ENCODE results near the gene PARP6.

PARP6 gene

DNA sequence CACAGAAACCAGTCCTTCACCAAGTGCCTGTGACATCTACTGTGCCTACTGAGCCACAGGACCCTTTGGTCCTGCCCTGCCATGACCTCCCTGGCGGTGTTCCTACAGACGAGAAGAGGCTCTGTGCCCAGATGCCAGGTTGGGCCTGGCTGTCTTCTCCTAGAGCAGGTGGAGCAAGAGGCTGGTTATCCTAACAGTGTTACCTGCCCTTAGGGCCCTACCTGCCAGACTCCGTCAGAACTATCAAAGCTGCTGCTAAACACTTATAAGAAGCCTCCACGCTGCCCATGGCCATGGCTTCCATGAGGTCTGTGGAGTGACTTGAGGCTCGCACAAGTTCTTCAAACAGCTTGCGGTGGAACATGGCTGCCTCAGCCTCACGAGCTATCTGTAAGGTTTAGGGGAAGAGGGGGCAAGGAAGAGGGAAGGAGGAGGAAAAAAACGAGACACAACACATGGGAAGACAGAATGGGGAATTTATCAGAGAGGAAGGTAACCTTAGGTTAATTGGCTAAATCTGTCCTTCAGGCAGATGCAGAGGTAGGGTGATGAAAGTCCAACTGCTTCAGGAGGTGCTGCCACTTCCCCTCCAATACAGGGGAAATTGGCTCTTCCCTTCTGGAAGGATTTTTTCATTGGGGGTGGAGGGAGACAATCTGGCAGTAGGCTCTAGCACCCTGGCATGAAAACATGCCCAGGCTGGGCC lies 69.4 kb downstream of the PARP6 start:
- TF ChIP-seq CTCF (IDR thresholded peaks at IDR 0.05; ENCODE audit: unreplicated experiment in 3 of 3) = no peak
- Mint-ChIP-seq H3K27me3 (ENCODE audit: low read depth) (peaks cover 3% of the 10 kb centered on the region), H3K36me3 (ENCODE audit: low read depth) (peaks cover 82% of the 10 kb centered on the region), H3K4me3 (no peak overlapping the region), H3K4me1 (peaks cover 53% of the 10 kb centered on the region), H3K27ac (peak overlapping the region in 2 of 3 experiments; percentile 13 to 21), H3K9me3 (no peaks in the 10 kb centered on the region)

DNA sequence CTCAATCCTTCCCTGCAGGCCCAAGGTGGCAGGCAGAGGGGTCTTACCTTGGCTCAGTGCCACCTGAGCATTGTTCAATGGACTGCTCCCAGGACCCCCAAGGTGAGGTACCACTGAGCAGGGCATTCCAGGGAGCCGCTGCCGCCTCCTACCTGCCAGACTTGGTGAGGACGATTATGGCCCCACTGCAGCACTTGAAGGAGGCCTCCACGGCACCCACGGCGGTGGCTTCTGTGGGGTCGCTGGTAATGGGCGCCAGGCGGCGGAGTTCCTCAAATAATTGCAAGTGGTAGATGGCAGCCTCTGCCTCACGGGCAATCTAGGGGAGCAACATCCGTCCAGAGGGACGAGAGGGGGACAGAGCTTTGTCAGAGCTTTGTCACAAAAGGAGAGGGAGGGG lies 70.1 kb downstream of the PARP6 start:
- Mint-ChIP-seq H3K27ac (no peak overlapping the region), H3K4me3 (no peak overlapping the region), H3K36me3 (ENCODE audit: low read depth) (peaks cover 76% of the 10 kb centered on the region), H3K4me1 (peaks cover 55% of the 10 kb centered on the region), H3K27me3 (ENCODE audit: low read depth) (peaks cover 6% of the 10 kb centered on the region), H3K9me3 (no peaks in the 10 kb centered on the region)
- TF ChIP-seq CTCF (IDR thresholded peaks at IDR 0.05; ENCODE audit: unreplicated experiment in 3 of 3) = no peak

DNA sequence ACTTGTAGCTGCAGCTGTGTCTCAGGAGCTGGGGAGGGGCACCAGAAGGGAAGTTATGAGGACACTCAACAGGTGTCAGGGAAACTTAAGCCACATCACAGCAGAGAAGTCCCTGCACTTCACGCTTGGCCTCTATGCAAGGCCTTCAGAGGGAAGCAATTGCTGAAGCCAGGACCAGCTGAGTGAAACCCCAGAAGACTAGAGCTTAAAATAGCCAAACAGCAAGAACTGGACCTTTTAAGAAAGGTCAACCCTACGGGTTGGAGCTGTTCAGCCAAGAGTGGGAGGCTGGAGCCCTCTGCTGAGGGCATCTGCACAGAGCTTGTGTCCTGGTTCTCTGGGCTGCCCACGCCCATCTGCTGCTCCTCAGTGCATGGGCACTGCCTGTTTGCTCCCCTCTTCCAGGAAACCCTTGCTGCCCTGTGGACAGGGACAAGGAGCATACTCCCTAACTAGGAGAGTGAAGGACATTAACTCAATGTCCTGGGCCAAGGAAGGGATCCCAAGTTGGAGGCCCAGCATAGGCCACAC lies 70.9 kb downstream of the PARP6 start:
- Mint-ChIP-seq H3K27me3 (ENCODE audit: low read depth) (peaks cover 14% of the 10 kb centered on the region), H3K9me3 (no peaks in the 10 kb centered on the region), H3K27ac (peak overlapping the region in 2 of 3 experiments; percentile 20 to 64), H3K4me1 (peaks cover 49% of the 10 kb centered on the region), H3K4me3 (no peak overlapping the region), H3K36me3 (ENCODE audit: low read depth) (peaks cover 72% of the 10 kb centered on the region)
- no peak for TF ChIP-seq CTCF (IDR thresholded peaks at IDR 0.05; ENCODE audit: unreplicated experiment in 3 of 3)

DNA sequence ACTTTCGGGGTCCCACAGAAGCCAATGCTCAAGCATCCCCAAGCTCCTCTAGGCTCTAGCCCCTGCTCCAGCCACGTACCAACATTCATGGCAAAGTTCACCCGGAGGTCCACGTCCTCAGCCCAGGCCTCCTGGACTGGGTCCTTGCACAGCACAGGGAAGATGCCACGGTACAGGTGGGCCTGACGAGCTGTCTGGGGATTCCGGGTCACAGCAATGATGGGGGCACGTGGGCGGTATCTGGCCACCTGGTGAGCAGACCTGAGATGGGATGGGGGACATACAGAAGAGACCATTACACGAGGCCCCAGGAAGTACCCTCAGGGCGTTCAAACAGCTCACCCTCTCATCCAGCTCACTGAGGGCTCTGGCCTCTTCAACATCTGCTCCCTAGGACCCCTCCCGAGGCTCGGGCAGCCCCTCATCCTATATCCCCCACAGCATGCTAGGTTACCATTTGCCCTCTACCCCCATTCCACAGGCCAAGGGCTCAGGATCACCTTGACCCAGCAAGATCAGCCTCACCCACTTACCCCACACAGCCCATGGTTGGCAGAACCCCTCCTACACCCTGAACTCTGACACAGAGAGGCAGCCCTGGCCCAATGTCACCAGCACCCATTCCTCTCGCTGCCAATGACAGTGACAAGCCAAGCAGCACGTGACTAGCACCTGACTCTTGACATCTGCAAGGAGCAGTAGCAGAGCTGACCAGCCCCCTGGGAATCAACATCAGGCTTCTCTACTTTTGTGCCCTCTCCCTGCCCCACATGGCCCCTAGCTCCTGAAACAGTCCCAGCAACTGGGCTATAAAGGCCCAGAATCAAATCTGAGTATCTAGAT lies 71.7 kb downstream of the PARP6 start:
- no peak for TF ChIP-seq CTCF (IDR thresholded peaks at IDR 0.05; ENCODE audit: unreplicated experiment in 3 of 3)
- no peak overlapping the region for H3K4me3 Mint-ChIP-seq
- no peaks in the 10 kb centered on the region for H3K9me3 Mint-ChIP-seq
- peaks cover 49% of the 10 kb centered on the region for H3K4me1 Mint-ChIP-seq
- peaks cover 64% of the 10 kb centered on the region for H3K36me3 Mint-ChIP-seq (ENCODE audit: low read depth)
- peaks cover 23% of the 10 kb centered on the region for H3K27me3 Mint-ChIP-seq (ENCODE audit: low read depth)
- H3K27ac Mint-ChIP-seq = peak overlapping the region in 2 of 3 experiments; percentile 46 to 64

- Mint-ChIP-seq H3K27ac (no peak overlapping the region), H3K9me3 (no peaks in the 10 kb centered on the region), H3K27me3 (ENCODE audit: low read depth) (peaks cover 31% of the 10 kb centered on the region), H3K4me3 (peak overlapping the region in 1 of 3 experiments; percentile 13), H3K4me1 (peaks cover 48% of the 10 kb centered on the region), H3K36me3 (ENCODE audit: low read depth) (peaks cover 55% of the 10 kb centered on the region)
- TF ChIP-seq CTCF (IDR thresholded peaks at IDR 0.05; ENCODE audit: unreplicated experiment in 3 of 3) = peak; percentile 82 to 88 (median 88)
Measured at GRCh38 chr15:72199721-72200212, 72.6 kb downstream of the PARP6 start.

Measured in nephron (organoid).